GM12864 (cell line): ENCODE data around the gene ECHDC1.

Experiments
- DNase-seq: peaks from one replicate; pipeline ENCODE4 v3.0.0-alpha.2; 2011; ENCODE audit warnings: low read depth
- H3K4me3 ChIP-seq: 2 replicates; pipeline ENCODE4 v1.5.1; 2011; ENCODE audit warnings: mild to moderate bottlenecking, low read depth, low read length, control low read depth
- TF ChIP-seq, protein P1 (sequence below): IDR thresholded peaks from 2 replicates; pipeline ENCODE4 v1.5.1; 2011; ENCODE audit warnings: low read depth, mild to moderate bottlenecking, moderate library complexity, low read length, control low read depth, inconsistent platforms; ENCODE audit errors: missing control alignments

The ECHDC1 gene

DNA sequence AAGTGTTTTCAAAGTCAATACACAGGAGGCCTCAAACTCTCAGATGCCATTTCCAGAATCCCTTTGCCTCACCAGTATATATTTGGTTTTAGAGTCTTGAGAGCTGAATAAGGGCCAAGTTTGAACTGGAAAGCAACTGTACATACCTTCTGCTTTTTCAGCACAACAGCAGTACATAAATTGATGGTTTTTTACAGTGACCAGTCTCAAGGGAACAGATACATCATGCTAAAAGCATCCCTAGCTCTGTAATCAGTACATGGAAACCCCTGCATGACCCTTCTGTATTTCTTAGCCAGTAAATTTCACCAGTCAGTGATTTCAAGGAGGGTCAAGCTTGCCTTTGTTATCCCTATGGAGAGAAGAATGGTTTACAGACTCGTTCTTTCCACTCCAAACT lies 40.6 kb upstream of the ECHDC1 start:
- TF ChIP-seq, protein P1, sequence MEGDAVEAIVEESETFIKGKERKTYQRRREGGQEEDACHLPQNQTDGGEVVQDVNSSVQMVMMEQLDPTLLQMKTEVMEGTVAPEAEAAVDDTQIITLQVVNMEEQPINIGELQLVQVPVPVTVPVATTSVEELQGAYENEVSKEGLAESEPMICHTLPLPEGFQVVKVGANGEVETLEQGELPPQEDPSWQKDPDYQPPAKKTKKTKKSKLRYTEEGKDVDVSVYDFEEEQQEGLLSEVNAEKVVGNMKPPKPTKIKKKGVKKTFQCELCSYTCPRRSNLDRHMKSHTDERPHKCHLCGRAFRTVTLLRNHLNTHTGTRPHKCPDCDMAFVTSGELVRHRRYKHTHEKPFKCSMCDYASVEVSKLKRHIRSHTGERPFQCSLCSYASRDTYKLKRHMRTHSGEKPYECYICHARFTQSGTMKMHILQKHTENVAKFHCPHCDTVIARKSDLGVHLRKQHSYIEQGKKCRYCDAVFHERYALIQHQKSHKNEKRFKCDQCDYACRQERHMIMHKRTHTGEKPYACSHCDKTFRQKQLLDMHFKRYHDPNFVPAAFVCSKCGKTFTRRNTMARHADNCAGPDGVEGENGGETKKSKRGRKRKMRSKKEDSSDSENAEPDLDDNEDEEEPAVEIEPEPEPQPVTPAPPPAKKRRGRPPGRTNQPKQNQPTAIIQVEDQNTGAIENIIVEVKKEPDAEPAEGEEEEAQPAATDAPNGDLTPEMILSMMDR, result no peak
- no peak overlapping the region for H3K4me3 ChIP-seq
- no peak for DNase-seq

DNA sequence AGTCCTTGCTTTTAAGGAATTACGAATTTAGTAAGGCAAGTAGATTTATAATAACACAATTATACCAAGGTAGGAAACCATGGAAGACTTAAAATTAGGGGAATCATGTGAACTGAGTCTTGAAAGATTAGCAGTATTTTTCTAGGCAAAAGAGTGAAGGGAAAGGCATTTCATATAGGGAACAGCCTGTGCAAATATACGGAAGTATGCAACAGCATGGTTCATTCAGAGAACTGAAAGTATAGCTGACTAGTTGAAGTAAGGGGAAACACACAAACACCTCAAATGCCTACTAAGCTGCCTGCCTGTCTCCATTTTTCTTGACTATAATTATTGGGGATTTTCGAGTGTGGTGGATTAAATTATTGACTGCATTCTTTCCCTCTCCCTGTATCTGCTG lies 39.0 kb upstream of the ECHDC1 start:
- DNase-seq, result no peak
- TF ChIP-seq, protein P1, result no peak
- H3K4me3 ChIP-seq, result no peak overlapping the region

DNA sequence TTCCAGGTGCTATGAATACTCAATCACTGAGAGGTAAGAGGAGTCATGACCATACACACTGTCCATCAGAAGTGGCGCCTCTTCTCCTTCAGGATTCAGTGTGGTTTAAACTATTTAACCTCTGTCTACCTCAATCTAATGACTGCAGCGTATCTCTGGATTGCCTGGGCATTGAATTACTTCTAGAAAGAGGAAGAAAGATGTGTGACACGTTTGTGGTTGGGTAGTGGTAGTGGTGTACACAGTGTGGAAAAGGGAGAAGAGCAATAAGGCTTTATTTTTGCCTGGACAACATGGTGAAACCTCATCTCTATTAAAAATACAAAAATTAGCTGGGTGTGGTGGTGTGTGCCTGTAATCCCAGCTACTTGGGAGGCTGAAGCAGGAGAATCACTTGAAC lies 38.0 kb upstream of the ECHDC1 start:
- no peak for DNase-seq
- H3K4me3 ChIP-seq, result no peak overlapping the region
- TF ChIP-seq, protein P1, result no peak

DNA sequence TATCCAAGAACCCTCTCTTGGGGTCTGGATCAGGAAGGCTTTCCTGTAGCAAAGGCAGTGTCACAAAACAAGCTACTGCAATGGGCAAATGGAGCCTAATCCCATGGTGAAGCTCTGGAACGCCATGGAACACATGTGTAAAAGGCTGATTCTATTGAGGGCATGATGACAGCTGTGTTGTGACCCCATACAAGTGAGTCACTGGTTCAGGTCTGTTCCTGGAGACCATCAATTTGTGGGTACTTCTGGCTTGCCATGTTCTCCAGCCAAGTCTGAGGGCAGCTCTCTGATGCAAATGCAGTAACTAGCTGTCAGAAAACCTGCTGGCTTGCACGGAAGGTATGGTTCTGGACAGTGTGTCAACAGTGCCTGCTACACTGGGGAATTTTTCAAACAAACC lies 33.3 kb upstream of the ECHDC1 start:
- no peak overlapping the region for H3K4me3 ChIP-seq
- TF ChIP-seq, protein P1, result no peak
- DNase-seq, result no peak

DNA sequence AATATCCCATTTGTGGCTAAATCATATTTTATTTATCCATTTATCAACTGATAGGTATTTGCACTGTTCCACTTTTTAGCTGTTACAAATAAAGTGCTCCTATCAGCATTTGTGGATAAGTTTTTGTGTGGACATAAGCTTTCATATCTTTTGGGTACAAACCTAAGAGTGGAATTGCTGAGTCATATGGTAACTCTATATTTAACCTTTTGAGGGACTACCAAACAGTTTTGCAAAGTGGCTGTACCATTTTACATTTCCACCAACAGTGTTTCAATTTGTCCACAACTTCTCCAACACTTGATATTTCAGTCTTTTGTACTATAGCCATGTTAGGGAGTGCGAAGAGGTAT lies 23.6 kb upstream of the ECHDC1 start:
- TF ChIP-seq, protein P1, result no peak
- no peak overlapping the region for H3K4me3 ChIP-seq
- no peak for DNase-seq

DNA sequence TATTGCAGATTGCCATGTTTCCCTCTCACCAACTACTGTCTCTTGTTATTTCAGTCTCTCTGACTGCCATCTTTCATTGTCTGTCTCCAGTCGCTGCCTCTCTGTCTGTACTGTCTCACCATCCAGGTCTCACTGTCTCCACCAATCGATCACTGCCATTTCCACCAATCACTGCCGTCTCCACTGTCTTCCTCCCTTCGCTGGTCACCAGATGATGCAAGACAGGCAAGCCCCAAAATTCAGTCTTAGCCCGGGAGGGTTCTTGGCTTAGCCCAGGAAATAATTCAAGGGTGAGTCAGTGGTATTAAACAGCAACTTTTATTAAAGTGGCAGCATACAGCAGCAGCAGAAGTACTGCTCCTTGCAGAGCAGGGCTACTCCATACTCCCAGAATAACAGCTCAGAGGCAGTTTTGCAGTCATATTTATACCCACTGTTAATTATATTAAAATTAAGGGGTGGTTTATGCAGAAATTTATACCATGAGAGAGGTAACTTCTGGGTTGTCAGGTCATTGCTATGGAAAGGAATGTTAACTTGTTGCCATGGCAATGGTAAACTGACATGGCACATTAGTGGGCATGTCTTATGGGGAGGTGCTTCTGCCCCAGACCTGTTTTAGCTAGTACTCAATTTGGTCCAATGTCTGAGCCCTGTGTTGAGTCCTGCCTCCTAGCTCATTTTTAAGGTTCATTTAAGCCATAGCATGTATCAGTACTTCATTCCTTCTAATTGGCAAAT lies 23.0 kb upstream of the ECHDC1 start:
- no peak for DNase-seq
- TF ChIP-seq, protein P1, result no peak
- no peak overlapping the region for H3K4me3 ChIP-seq

DNA sequence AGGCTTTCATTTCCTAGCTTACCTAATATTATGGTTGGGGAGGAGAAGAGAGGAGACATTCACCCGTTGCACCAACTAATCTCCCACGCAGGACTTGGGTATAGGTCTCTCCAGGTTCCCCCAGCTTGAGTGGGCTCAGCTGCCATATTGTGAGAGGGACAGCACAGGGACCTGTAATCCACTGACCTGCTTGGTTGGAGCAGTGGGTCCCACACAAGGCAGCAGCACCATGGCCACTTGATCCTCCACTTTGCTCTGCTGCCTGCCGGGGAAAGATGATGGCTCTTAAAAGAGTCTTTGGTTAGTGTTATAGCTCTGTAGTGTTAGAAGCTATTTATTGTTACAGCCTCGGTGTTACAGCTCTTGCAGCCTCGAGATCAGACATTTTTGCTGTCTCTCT lies 22.5 kb upstream of the ECHDC1 start:
- DNase-seq, result no peak
- TF ChIP-seq, protein P1, result no peak
- no peak overlapping the region for H3K4me3 ChIP-seq
